ENCODE results near the gene C17orf113. TPM values are rescaled to one million over a fixed set of nuclear protein-coding genes. Genes with fewer than 3 reads are reported as not detected.

C17orf113 gene
- total and polyA plus RNA-seq, 11 donors = 0.24 to 1.2 (median 0.72) TPM

DNA sequence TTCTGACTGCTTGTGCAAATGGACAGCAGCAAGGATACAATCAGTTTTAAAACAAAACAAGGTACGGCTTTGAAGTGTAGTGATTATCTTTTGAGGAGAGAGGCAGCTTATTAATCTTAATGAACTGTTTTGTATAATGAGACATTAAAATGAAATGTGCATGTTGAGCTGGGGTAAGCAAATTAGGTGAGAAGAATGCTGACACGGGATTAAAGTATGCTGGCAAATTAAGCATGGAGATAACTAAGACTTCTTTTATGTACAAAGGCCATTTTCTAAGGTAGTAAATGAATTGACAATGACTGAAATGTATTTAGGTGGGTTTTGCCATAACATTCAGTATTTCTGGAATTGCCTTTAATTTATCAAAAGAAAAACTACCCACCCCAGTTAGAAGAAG lies 51.9 kb downstream of the C17orf113 start:
- H3K4me1 ChIP-seq = peaks cover 0 to 36% (median 14%) of the 10 kb centered on the region in 12 donors
- H3K27ac ChIP-seq = no peak overlapping the region
- no peak for ATAC-seq
- no peak for DNase-seq
- intact Hi-C loops (cut with DNase I) = no loop called here
- H3K9me3 ChIP-seq = no peaks in the 10 kb centered on the region
- 41 to 69% (median 42%) methylated on average over 2 of the region's 2 CpGs for WGBS, 4 donors
- no peak overlapping the region for H3K4me3 ChIP-seq
- no peaks in the 10 kb centered on the region for H3K27me3 ChIP-seq
- no peak for TF ChIP-seq POLR2A (IDR thresholded peaks at IDR 0.05)
- no peak for TF ChIP-seq CTCF (IDR thresholded peaks at IDR 0.05)
- H3K36me3 ChIP-seq = peaks cover 0 to 99% (median 92%) of the 10 kb centered on the region in 9 donors

DNA sequence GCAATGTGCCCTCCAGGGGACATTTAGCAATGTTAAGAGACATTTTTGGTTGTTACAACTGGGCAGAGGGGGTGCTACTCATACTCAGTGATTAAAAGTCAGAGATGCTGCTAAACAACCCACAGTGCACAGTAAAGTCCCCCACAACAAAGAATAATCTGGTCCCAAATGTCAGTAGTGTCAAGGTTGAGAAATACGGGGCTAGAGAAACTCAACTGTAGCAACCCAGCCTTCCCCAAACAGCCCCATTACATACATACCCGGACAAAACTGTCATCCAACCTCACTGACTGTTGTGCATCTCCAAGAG lies 53.6 kb downstream of the C17orf113 start:
- Histone ChIP-seq H3K27me3 (no peaks in the 10 kb centered on the region), H3K9me3 (no peaks in the 10 kb centered on the region), H3K4me1 (peaks cover 0 to 19% (median 13%) of the 10 kb centered on the region in 12 donors), H3K27ac (no peak overlapping the region), H3K36me3 (peaks cover 0 to 100% (median 92%) of the 10 kb centered on the region in 9 donors), H3K4me3 (no peak overlapping the region)
- intact Hi-C loops (cut with DNase I) = no loop called here
- ATAC-seq (no peak), DNase-seq (no peak)
- WGBS, 4 donors = 95 to 100% (median 96%) methylated on average over 2 of the region's 2 CpGs
- TF ChIP-seq POLR2A (IDR thresholded peaks at IDR 0.05) = no peak
- TF ChIP-seq CTCF (IDR thresholded peaks at IDR 0.05) = no peak

DNA sequence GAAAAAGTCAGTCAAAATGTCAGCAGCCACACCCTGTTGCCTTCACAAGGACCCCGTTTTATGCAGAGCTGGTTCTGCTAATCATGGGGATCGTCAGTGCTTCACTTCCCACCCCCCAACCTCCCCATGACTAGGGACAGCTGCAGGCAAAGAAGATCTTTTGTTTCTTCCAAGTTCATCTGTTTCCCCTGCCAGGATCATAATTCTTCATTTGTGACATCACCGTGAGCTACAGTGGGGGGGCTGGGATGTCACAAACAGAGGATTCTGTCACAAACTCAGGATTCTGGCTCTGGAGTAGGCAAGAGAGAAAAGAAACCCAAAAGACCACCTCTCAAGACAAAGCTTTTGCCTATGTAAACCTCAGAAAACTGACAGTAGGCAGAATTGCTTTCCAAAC lies 57.8 kb downstream of the C17orf113 start:
- Histone ChIP-seq H3K4me3 (no peak overlapping the region), H3K36me3 (peaks cover 0 to 100% (median 100%) of the 10 kb centered on the region in 9 donors), H3K4me1 (no peaks in the 10 kb centered on the region), H3K9me3 (no peaks in the 10 kb centered on the region), H3K27me3 (no peaks in the 10 kb centered on the region), H3K27ac (no peak overlapping the region)
- ATAC-seq (no peak), DNase-seq (no peak)
- intact Hi-C loops (cut with DNase I) = no loop called here
- WGBS, 4 donors = 65 to 77% (median 73%) methylated on average over 3 of the region's 3 CpGs
- TF ChIP-seq POLR2A (IDR thresholded peaks at IDR 0.05) = no peak
- TF ChIP-seq CTCF (IDR thresholded peaks at IDR 0.05) = no peak

DNA sequence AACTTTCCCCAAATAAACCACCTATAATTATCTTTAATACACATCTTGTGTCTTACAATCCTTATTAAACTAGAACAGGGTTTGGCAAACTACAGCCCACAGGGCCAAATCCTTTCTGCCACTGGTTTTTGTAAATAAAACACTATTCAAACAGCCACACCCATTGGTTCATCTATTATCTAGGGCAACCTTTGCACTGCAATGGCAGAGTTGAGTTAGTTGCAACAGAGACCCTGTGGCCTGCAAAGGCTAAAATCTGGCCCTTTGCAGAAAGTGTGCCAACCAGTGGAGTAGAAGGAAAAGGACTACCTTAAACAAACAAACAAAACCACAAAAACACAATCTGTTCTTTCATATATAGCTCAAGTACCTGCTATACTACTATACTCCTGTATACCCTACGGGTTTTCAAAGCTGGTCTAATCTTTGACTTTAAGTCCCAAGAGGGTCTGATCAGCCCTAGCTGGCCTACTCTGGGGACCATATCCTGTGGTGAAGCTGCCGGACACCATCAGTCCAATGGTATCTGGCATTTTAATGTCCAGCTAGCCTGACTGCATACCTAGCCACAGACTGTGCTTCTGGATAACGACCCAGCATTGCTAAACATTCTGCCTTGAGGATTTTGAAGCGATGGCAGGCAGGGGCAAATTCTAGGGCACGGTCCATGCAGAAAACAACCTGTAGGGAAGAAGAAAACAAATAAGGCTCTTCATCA lies 60.5 kb downstream of the C17orf113 start:
- intact Hi-C loops (cut with DNase I) = no loop called here
- H3K27me3 ChIP-seq = no peaks in the 10 kb centered on the region
- no peaks in the 10 kb centered on the region for H3K4me1 ChIP-seq
- 76 to 95% (median 88%) methylated on average over 5 of the region's 5 CpGs for WGBS, 4 donors
- no peak overlapping the region for H3K4me3 ChIP-seq
- H3K9me3 ChIP-seq = no peaks in the 10 kb centered on the region
- peaks cover 0 to 100% (median 100%) of the 10 kb centered on the region in 9 donors for H3K36me3 ChIP-seq
- no peak for DNase-seq
- TF ChIP-seq POLR2A (IDR thresholded peaks at IDR 0.05) (no peak), CTCF (IDR thresholded peaks at IDR 0.05) (no peak)
- no peak for ATAC-seq
- no peak overlapping the region for H3K27ac ChIP-seq

Measured in heart left ventricle (tissue), 16 donors.